ENCODE data around the gene VPS29. TPM values are rescaled to one million over a fixed set of nuclear protein-coding genes. Genes with fewer than 3 reads are reported as not detected.
"Not testable (repeated sequence)": the region's sequence is repeated elsewhere in the genome, so short reads cannot be mapped to it uniquely, and the experiment has no call there.

Gene VPS29
- total and polyA plus RNA-seq, 2 experiments from 2014 or later: 61.2 to 206 TPM

- Histone ChIP-seq H4K20me1 (ENCODE audit: insufficient read depth) (no peaks in the 10 kb centered on the region), H3K4me3 (no peak overlapping the region), H2AFZ (no peak overlapping the region), H3K27ac (no peak overlapping the region), H3K9me3 (ENCODE audit: low read depth) (no peaks in the 10 kb centered on the region), H3K4me1 (ENCODE audit: insufficient read depth) (peaks cover 10% of the 10 kb centered on the region; the same call in 1 of the 2 replicates), H3K9ac (no peak overlapping the region), H3F3A (ENCODE audit: insufficient read depth) (no peaks in the 10 kb centered on the region), H3K79me2 (ENCODE audit: insufficient read depth) (peaks cover 34% of the 10 kb centered on the region), H3K4me2 (ENCODE audit: unreplicated experiment) (no peak overlapping the region), H3K9me2 (ENCODE audit: insufficient read depth) (no peaks in the 10 kb centered on the region), H3K36me3 (ENCODE audit: low read depth) (0 out of 2 replicates have a peak, but pooled peaks cover 3% of the 10 kb centered on the region), H3K27me3 (replicated peaks; ENCODE audit: insufficient read depth) (no peaks in the 10 kb centered on the region)
- no peak for DNase-seq
- in situ Hi-C loops (cut with MboI): no loop called here
- no peak for TF ChIP-seq EZH2 (IDR thresholded peaks at IDR 0.05; ENCODE audit: insufficient read depth, poor library complexity, severe bottlenecking)
- TF ChIP-seq EZH2phosphoT487 (IDR thresholded peaks at IDR 0.05; ENCODE audit: insufficient read depth, low read depth): no peak
- WGBS, 2 experiments (ENCODE audit: low coverage in 1 of 2, low lambda C conversion rate in 2 of 2, missing lambda C conversion rate in 2 of 2): 65 to 79% methylated on average over 2 of the region's 2 CpGs
Observed at GRCh38 chr12:110465024-110465423, 36.9 kb downstream of the VPS29 start.

- in situ Hi-C loops (cut with MboI); H3K9me3 ChIP-seq (ENCODE audit: low read depth); H4K20me1 ChIP-seq (ENCODE audit: insufficient read depth); H3K27ac ChIP-seq; H3K4me2 ChIP-seq (ENCODE audit: unreplicated experiment); H3K27me3 ChIP-seq (replicated peaks; ENCODE audit: insufficient read depth); H2AFZ ChIP-seq; H3K36me3 ChIP-seq (ENCODE audit: low read depth); H3K4me1 ChIP-seq (ENCODE audit: insufficient read depth); H3K79me2 ChIP-seq (ENCODE audit: insufficient read depth); H3F3A ChIP-seq (ENCODE audit: insufficient read depth); H3K4me3 ChIP-seq; H3K9ac ChIP-seq; DNase-seq; H3K9me2 ChIP-seq (ENCODE audit: insufficient read depth): not testable (repeated sequence)
- WGBS, 2 experiments (ENCODE audit: low coverage in 1 of 2, low lambda C conversion rate in 2 of 2, missing lambda C conversion rate in 2 of 2): 78 to 80% methylated on average over 5 of the region's 5 CpGs
Observed at GRCh38 chr12:110461189-110461588, 40.7 kb downstream of the VPS29 start.

GRCh38 chr12:110458756-110459155 lies 43.2 kb downstream of the VPS29 start:
- WGBS, 2 experiments (ENCODE audit: low coverage in 1 of 2, low lambda C conversion rate in 2 of 2, missing lambda C conversion rate in 2 of 2): 90 to 97% methylated on average over 4 of the region's 4 CpGs
- no peak overlapping the region for H2AFZ ChIP-seq
- in situ Hi-C loops (cut with MboI): no loop called here

GRCh38 chr12:110453569-110454296 lies 48.2 kb downstream of the VPS29 start:
- Histone ChIP-seq H3K4me2 (ENCODE audit: unreplicated experiment) (no peak overlapping the region), H3K9me2 (ENCODE audit: insufficient read depth) (no peaks in the 10 kb centered on the region), H3K9me3 (ENCODE audit: low read depth) (no peaks in the 10 kb centered on the region), H3K27me3 (replicated peaks; ENCODE audit: insufficient read depth) (no peaks in the 10 kb centered on the region), H3K27ac (no peak overlapping the region), H3K4me1 (ENCODE audit: insufficient read depth) (no peaks in the 10 kb centered on the region), H3K4me3 (no peak overlapping the region), H2AFZ (no peak overlapping the region), H4K20me1 (ENCODE audit: insufficient read depth) (no peaks in the 10 kb centered on the region), H3F3A (ENCODE audit: insufficient read depth) (0 out of 2 replicates have a peak, but pooled peaks cover 5% of the 10 kb centered on the region), H3K36me3 (ENCODE audit: low read depth) (peaks cover 3% of the 10 kb centered on the region; the same call in 1 of the 2 replicates), H3K79me2 (ENCODE audit: insufficient read depth) (peaks cover 14% of the 10 kb centered on the region), H3K9ac (no peak overlapping the region)
- TF ChIP-seq EZH2 (IDR thresholded peaks at IDR 0.05; ENCODE audit: insufficient read depth, poor library complexity, severe bottlenecking): no peak
- TF ChIP-seq EZH2phosphoT487 (IDR thresholded peaks at IDR 0.05; ENCODE audit: insufficient read depth, low read depth): no peak
- DNase-seq: no peak
- 85 to 86% methylated on average over 4 of the region's 4 CpGs for WGBS, 2 experiments (ENCODE audit: low coverage in 1 of 2, low lambda C conversion rate in 2 of 2, missing lambda C conversion rate in 2 of 2)
- in situ Hi-C loops (cut with MboI): no loop called here

More at GRCh38 chr12:110458756-110459155, 43.2 kb downstream of the VPS29 start:
- no peaks in the 10 kb centered on the region for H3K79me2 ChIP-seq (ENCODE audit: insufficient read depth)
- H4K20me1 ChIP-seq (ENCODE audit: insufficient read depth): no peaks in the 10 kb centered on the region
- no peaks in the 10 kb centered on the region for H3F3A ChIP-seq (ENCODE audit: insufficient read depth)
- no peak for DNase-seq
- H3K9me3 ChIP-seq (ENCODE audit: low read depth): no peaks in the 10 kb centered on the region
- no peak overlapping the region for H3K4me3 ChIP-seq
- no peaks in the 10 kb centered on the region for H3K9me2 ChIP-seq (ENCODE audit: insufficient read depth)
- H3K27ac ChIP-seq: no peak overlapping the region
- H3K9ac ChIP-seq: no peak overlapping the region
- no peaks in the 10 kb centered on the region; the same call in 1 of the 2 replicates for H3K36me3 ChIP-seq (ENCODE audit: low read depth)
- TF ChIP-seq EZH2phosphoT487 (IDR thresholded peaks at IDR 0.05; ENCODE audit: insufficient read depth, low read depth): no peak
- no peak for TF ChIP-seq EZH2 (IDR thresholded peaks at IDR 0.05; ENCODE audit: insufficient read depth, poor library complexity, severe bottlenecking)
- H3K27me3 ChIP-seq (replicated peaks; ENCODE audit: insufficient read depth): no peaks in the 10 kb centered on the region
- H3K4me1 ChIP-seq (ENCODE audit: insufficient read depth): no peaks in the 10 kb centered on the region
- no peak overlapping the region for H3K4me2 ChIP-seq (ENCODE audit: unreplicated experiment)
